GM12878 (cell line): ENCODE data around the gene TRDN. TPM values are rescaled to one million over a fixed set of nuclear protein-coding genes. Genes with fewer than 3 reads are reported as not detected.

Experiments
- ATAC-seq: fragments of 200-7000 bp; cut with Tn5 transposase; 3 replicates; pipeline ENCODE4 v1.9.1; 2020; ENCODE audit warnings: mild to moderate bottlenecking, moderate library complexity
- BruUV-seq: library from RNA; stranded (reverse); fragments of 400-500 nt; replicated peaks from 2 replicates; lab custom pipeline; 2021; lab: Mats Ljungman, UMichigan
- CTCF ChIA-PET: fragments of 300-600 bp; sonication (Branson Sonifier 250); formaldehyde crosslinking; extraction: SDS; loops from one replicate; lab custom pipeline; 2021; ENCODE audit warnings: inconsistent platforms; lab: Yijun Ruan, JAX
- POLR2A ChIA-PET: fragments of 350-600 bp; formaldehyde crosslinking; extraction: SDS; loops from one replicate; lab custom pipeline; 2021; ENCODE audit warnings: inconsistent platforms; lab: Charles Lee
- RAD21 ChIA-PET: fragments of 300-600 bp; sonication (Branson Sonifier 250); formaldehyde crosslinking; loops from one replicate; lab custom pipeline; 2023; ENCODE audit warnings: antibody characterized with exemption; ENCODE audit not compliant: unreplicated experiment; lab: Charles Lee
- SMC1A ChIA-PET: fragments of 300-600 bp; sonication (Branson Sonifier 250); formaldehyde crosslinking; loops from one replicate; lab custom pipeline; 2023; ENCODE audit not compliant: unreplicated experiment, uncharacterized antibody; lab: Charles Lee
- DNase-seq: peaks from one replicate; pipeline ENCODE4 v3.0.0-alpha.2; 2011; ENCODE audit warnings: low read depth, low spot score
- FAIRE-seq: peaks from 3 replicates; lab custom pipeline; 2011; peaks lifted over from hg19 to GRCh38; lab: Jason Lieb, UNC
- H2AFZ ChIP-seq: 2 replicates; pipeline ENCODE4 v1.6.0; 2011; ENCODE audit warnings: low read depth, low read length, control low read depth; ENCODE audit not compliant: control insufficient read depth
- H3K27ac ChIP-seq: 2 replicates; pipeline ENCODE4 v1.5.1; 2011; ENCODE audit warnings: control low read depth; ENCODE audit not compliant: control insufficient read depth, insufficient read depth
- H3K27me3 ChIP-seq, 2 experiments: replicated peaks in 1 of 2; 2 replicates each; pipeline versions ENCODE4 v1.6.0 to v1.6.1; 2011; ENCODE audit warnings: low read length in 1 of 2; ENCODE audit not compliant: control insufficient read depth in 2 of 2, insufficient read depth in 2 of 2
- H3K36me3 ChIP-seq, 2 experiments: 2 replicates each; pipeline ENCODE4 v1.5.1; 2011; ENCODE audit warnings: low read length in 1 of 2; ENCODE audit not compliant: control insufficient read depth in 2 of 2, insufficient read depth in 2 of 2
- H3K4me1 ChIP-seq: 2 replicates; pipeline ENCODE4 v1.6.1; 2011; ENCODE audit warnings: mild to moderate bottlenecking, low read length, moderate library complexity, mixed read lengths; ENCODE audit not compliant: control insufficient read depth, insufficient read depth
- H3K4me2 ChIP-seq: 2 replicates; pipeline ENCODE4 v1.6.0; 2011; ENCODE audit warnings: control low read depth; ENCODE audit not compliant: control insufficient read depth, insufficient read depth
- H3K4me3 ChIP-seq: fragments of 200-600 bp; sonication (generic); 2 replicates; pipeline ENCODE4 v1.5.1; 2016
- H3K79me2 ChIP-seq: 2 replicates; pipeline ENCODE4 v1.6.0; 2011; ENCODE audit warnings: low read length; ENCODE audit not compliant: control insufficient read depth, insufficient read depth
- H3K9ac ChIP-seq: 2 replicates; pipeline ENCODE4 v1.8.0; 2011; ENCODE audit warnings: low read length, control low read depth, mixed read lengths; ENCODE audit not compliant: control insufficient read depth, insufficient read depth
- H3K9me3 ChIP-seq: replicated peaks from 3 replicates; pipeline ENCODE4 v1.5.1; 2011; ENCODE audit warnings: mild to moderate bottlenecking, low read length; ENCODE audit not compliant: control insufficient read depth, insufficient read depth
- H4K20me1 ChIP-seq: 2 replicates; pipeline ENCODE4 v1.6.0; 2011; ENCODE audit not compliant: control insufficient read depth, insufficient read depth
- CBFB ChIP-seq: IDR thresholded peaks from 2 replicates; pipeline ENCODE4 v1.6.1; 2016; ENCODE audit warnings: antibody characterized with exemption, low read depth
- CBX3 ChIP-seq: fragments of 200-600 bp; sonication (generic); IDR thresholded peaks from 2 replicates; pipeline ENCODE4 v1.6.1; 2016; ENCODE audit warnings: low read depth, borderline replicate concordance
- CEBPB ChIP-seq, 2 experiments: fragments of 150-350 bp in 1 of 2; IDR thresholded peaks; 2 replicates each; pipeline ENCODE4 v1.6.1; 2012 to 2014; ENCODE audit warnings: low read depth in 2 of 2, low read length in 2 of 2, borderline replicate concordance in 1 of 2, inconsistent platforms in 1 of 2
- CHD2 ChIP-seq: IDR thresholded peaks from 2 replicates; pipeline ENCODE4 v1.6.1; 2011; ENCODE audit warnings: low read depth, low read length, improper control_type of control experiment, borderline replicate concordance
- EGR1 ChIP-seq, 2 experiments: IDR thresholded peaks; 1 replicate in 1 of 2; 2 replicates in 1 of 2; pipeline ENCODE4 v1.6.1; 2011 to 2012; ENCODE audit warnings: low read depth in 2 of 2, low read length in 2 of 2, borderline replicate concordance in 1 of 2, mild to moderate bottlenecking in 1 of 2, moderate library complexity in 1 of 2
- HDGF ChIP-seq: fragments of 450-650 bp; IDR thresholded peaks from 2 replicates; pipeline ENCODE4 v1.6.1; 2016; ENCODE audit warnings: antibody characterized with exemption
- MEF2A ChIP-seq: IDR thresholded peaks from 2 replicates; pipeline ENCODE4 v1.6.1; 2011; ENCODE audit warnings: low read depth, mild to moderate bottlenecking, low read length, moderate library complexity; ENCODE audit not compliant: insufficient read depth
- POU2F2 ChIP-seq: IDR thresholded peaks from 3 replicates; pipeline ENCODE4 v1.6.1; 2011; ENCODE audit warnings: low read depth, mild to moderate bottlenecking, low read length, borderline replicate concordance
- SIN3A ChIP-seq: IDR thresholded peaks from 2 replicates; pipeline ENCODE4 v1.6.1; 2012; ENCODE audit warnings: low read depth, low read length, improper control_type of control experiment
- SREBF2 ChIP-seq: IDR thresholded peaks from 2 replicates; pipeline ENCODE4 v1.6.1; 2012; ENCODE audit warnings: mild to moderate bottlenecking, low read length
- TBL1XR1 ChIP-seq: IDR thresholded peaks from 2 replicates; pipeline ENCODE4 v1.6.1; 2012; ENCODE audit warnings: low read depth, low read length, improper control_type of control experiment
- TCF3 ChIP-seq: IDR thresholded peaks from 2 replicates; pipeline ENCODE4 v1.6.1; 2012; ENCODE audit warnings: low read depth, mild to moderate bottlenecking, low read length, borderline replicate concordance; ENCODE audit not compliant: insufficient read depth
- ZNF217 ChIP-seq: fragments of 450-650 bp; IDR thresholded peaks from 2 replicates; pipeline ENCODE4 v1.6.1; 2017; ENCODE audit warnings: antibody characterized with exemption, mild to moderate bottlenecking
- ZZZ3 ChIP-seq: IDR thresholded peaks from 2 replicates; pipeline ENCODE4 v1.6.1; 2011; ENCODE audit warnings: low read depth; ENCODE audit not compliant: control insufficient read depth, insufficient read length
- WGBS: methylation state at CpG from one replicate; pipeline ENCODE4 v1.1.6; 2016; ENCODE audit warnings: low lambda C conversion rate; ENCODE audit not compliant: insufficient replicate concordance, insufficient coverage; ENCODE audit errors: missing lambda C conversion rate; 5-methylcytosine and 5-hydroxymethylcytosine counted together
- in situ Hi-C: fragments of 300-500 bp; cut with MboI; formaldehyde crosslinking; loops from 9 replicates; pipeline ENCODE4 v1.14.3; 2018; ENCODE audit warnings: mixed read lengths
- intact Hi-C: fragments of 100-400 bp; cut with micrococcal nuclease; formaldehyde crosslinking; loops from one replicate; pipeline ENCODE4 v1.14.2; 2022; ENCODE audit not compliant: unreplicated experiment
- polyA plus RNA-seq, 11 experiments: library from polyadenylated mRNA; depleted of rRNA in 4 of 11; unstranded in 6 of 11; stranded (reverse) in 5 of 11; fragments of >200 nt; fragmentation: Nextera tagmentation in 4 of 11; fragmentation: Illumina TruSeq in 1 of 11; extraction: Ambion mirVana in 4 of 11; extraction: Trizol in 1 of 11; gene quantifications; 1 replicate in 1 of 11; 2 replicates in 10 of 11; pipeline versions ENCODE4 v1.2.1 to v1.2.3, GENCODE V29; 2011 to 2016; ENCODE audit warnings: inconsistent platforms in 2 of 11, missing spikeins in 2 of 11, low read depth in 1 of 11
- total RNA-seq, 4 experiments: library from RNA; depleted of rRNA in 3 of 4; stranded (reverse); fragments of >200 nt in 3 of 4; fragmentation: Illumina TruSeq in 1 of 4; extraction: Trizol in 1 of 4; gene quantifications; 2 replicates each; pipeline versions ENCODE4 v1.2.1 to v1.2.3, GENCODE V29; 2013 to 2021
- TF ChIP-seq, protein P1 (sequence below): fragments of 450-650 bp; IDR thresholded peaks from 2 replicates; pipeline ENCODE4 v1.6.1; 2017; ENCODE audit warnings: low read depth, mild to moderate bottlenecking, moderate library complexity

TRDN gene
- total and polyA plus RNA-seq, 10 of the 15 experiments (the other 5 are each of a cell fraction or from before 2014, with no cell fraction given): not detected

GRCh38 chr6:123168892-123169773 is 467.6 kb downstream of the TRDN start:
- Histone ChIP-seq H3K27ac (no peak overlapping the region), H3K79me2 (no peaks in the 10 kb centered on the region), H3K27me3 (no peaks in the 10 kb centered on the region), H3K4me3 (no peak overlapping the region), H3K36me3 (no peaks in the 10 kb centered on the region), H3K4me2 (no peak overlapping the region), H3K9me3 (no peaks in the 10 kb centered on the region), H3K9ac (no peak overlapping the region), H2AFZ (no peak overlapping the region), H3K4me1 (no peaks in the 10 kb centered on the region), H4K20me1 (no peaks in the 10 kb centered on the region)
- WGBS: 0% methylated on average over 2 of the region's 2 CpGs
- ATAC-seq (no peak), DNase-seq (no peak), FAIRE-seq (no peak)
- intact Hi-C loops (no loop called here), in situ Hi-C loops (no loop called here)
- CTCF ChIA-PET: interaction anchor here (1.7 kb wide), 1 partner anchor 300 kb away, joined by 8 read pairs; no protein-coding TSS in a partner anchor
- no TSS peak for BruUV-seq
- SMC1A ChIA-PET: no interaction called here
- TF ChIP-seq HDGF: no peak
- TF ChIP-seq CEBPB (IDR thresholded peaks at IDR 0.05; ENCODE audit: borderline replicate concordance in 1 of 2, low read depth in 2 of 2, low read length in 2 of 2): no peak
- RAD21 ChIA-PET: interaction anchor here (1.4 kb wide), 1 partner anchor 299 kb away, joined by 4 read pairs; no protein-coding TSS in a partner anchor
- POLR2A ChIA-PET: no interaction called here

DNA sequence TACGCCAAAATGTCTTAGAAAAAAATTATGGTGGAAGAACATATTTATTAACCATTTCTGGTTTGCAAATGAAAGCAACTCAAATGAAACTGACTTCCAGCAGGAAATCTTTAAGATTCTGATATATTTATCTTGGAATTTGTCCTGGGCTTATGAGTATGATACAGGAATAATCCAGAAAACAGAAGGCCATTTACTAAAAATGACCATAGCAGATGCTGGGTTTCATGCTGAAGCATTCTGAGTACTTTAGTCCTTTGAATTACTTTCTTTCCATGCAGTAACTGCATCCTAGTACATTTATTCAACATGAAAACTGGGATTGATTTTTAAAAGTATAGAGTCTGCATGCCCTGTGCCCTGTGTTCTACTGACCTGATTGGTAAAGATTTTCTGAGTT is 468.3 kb downstream of the TRDN start:
- ChIA-PET RAD21 (no interaction called here), CTCF (no interaction called here), SMC1A (no interaction called here), POLR2A (no interaction called here)
- H3K4me3 ChIP-seq: no peak overlapping the region
- WGBS: 100% methylated on average over 1 of the region's 1 CpG
- in situ Hi-C loops: no loop called here
- H3K27ac ChIP-seq: no peak overlapping the region
- H3K4me2 ChIP-seq: no peak overlapping the region
- H3K4me1 ChIP-seq: no peaks in the 10 kb centered on the region
- no peak for ATAC-seq
- TF ChIP-seq MEF2A (no peak), CHD2 (no peak), TCF3 (no peak), SREBF2 (no peak), ZZZ3 (no peak), POU2F2 (no peak), HDGF (no peak), CBFB (no peak), TBL1XR1 (no peak), SIN3A (no peak), ZNF217 (no peak), EGR1 (IDR thresholded peaks at IDR 0.05; ENCODE audit: borderline replicate concordance in 1 of 2, low read depth in 2 of 2, low read length in 2 of 2) (no peak), CBX3 (no peak)
- TF ChIP-seq, protein P1, sequence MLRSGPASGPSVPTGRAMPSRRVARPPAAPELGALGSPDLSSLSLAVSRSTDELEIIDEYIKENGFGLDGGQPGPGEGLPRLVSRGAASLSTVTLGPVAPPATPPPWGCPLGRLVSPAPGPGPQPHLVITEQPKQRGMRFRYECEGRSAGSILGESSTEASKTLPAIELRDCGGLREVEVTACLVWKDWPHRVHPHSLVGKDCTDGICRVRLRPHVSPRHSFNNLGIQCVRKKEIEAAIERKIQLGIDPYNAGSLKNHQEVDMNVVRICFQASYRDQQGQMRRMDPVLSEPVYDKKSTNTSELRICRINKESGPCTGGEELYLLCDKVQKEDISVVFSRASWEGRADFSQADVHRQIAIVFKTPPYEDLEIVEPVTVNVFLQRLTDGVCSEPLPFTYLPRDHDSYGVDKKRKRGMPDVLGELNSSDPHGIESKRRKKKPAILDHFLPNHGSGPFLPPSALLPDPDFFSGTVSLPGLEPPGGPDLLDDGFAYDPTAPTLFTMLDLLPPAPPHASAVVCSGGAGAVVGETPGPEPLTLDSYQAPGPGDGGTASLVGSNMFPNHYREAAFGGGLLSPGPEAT: no peak
- DNase-seq: no peak
- H3K79me2 ChIP-seq: no peaks in the 10 kb centered on the region
- no TSS peak for BruUV-seq
- H3K9me3 ChIP-seq: no peaks in the 10 kb centered on the region
- FAIRE-seq: no peak
- no peaks in the 10 kb centered on the region for H3K27me3 ChIP-seq
- H3K9ac ChIP-seq: no peak overlapping the region
- no peaks in the 10 kb centered on the region for H3K36me3 ChIP-seq
- no peaks in the 10 kb centered on the region for H4K20me1 ChIP-seq
- intact Hi-C loops: no loop called here
- H2AFZ ChIP-seq: no peak overlapping the region
